Heart left ventricle (tissue), 13 donors: ENCODE measurements around the gene CDC42EP4.

ENCODE experiments used
- POLR2A ChIP-seq, 2 donors: fragments of 450-650 bp; IDR thresholded peaks; one replicate each; pipeline ENCODE4 v1.6.1; 2017; ENCODE audit warnings: antibody characterized with exemption in 2 of 2, mild to moderate bottlenecking in 2 of 2, moderate library complexity in 2 of 2
- TF ChIP-seq, protein P1 (sequence below), 12 donors: fragments of 200-600 bp; sonication (generic) in 4 of 12; IDR thresholded peaks; one replicate each; pipeline versions ENCODE4 v1.5.0 to v1.8.0; 2018 to 2022; ENCODE audit warnings: antibody characterized with exemption in 12 of 12, mild to moderate bottlenecking in 5 of 12
- donor health status: ischemic (EF 13 %, LVEDD 7.1; RV severe dilation, severe dysfunction).
- donor health status: DM: no; HTN: yes; CAD: no.
- donor health status: DM: no; HTN: no; CAD: no.
- donor health status: ischemic (EF 25% LVEDD 6.9; RV normal size, moderate dysfunction).
- donor health status: ischemic (EF 25% LVEDD 5.7; RV mildly dilated, moderate dysfunction).
- donor health status: ischemic (EF 35%, LVEDD 5.7; RV mildly dilated, moderate dysfunction).
- donor health status: nonischemic (EF 11% LVEDD 7.7; RV severe dilation, severe dysfunction).
- donor health status: DM: yes; HTN: yes; CAD: no.
- donor health status: PGD.
- donor health status: ischemic (EF 29% LVEDD 5.4; RV normal size, mild dysfunction).
- donor health status: nonischemic (EF 23%, LVEDD 6.1; RV moderate dilation, normal function).

DNA sequence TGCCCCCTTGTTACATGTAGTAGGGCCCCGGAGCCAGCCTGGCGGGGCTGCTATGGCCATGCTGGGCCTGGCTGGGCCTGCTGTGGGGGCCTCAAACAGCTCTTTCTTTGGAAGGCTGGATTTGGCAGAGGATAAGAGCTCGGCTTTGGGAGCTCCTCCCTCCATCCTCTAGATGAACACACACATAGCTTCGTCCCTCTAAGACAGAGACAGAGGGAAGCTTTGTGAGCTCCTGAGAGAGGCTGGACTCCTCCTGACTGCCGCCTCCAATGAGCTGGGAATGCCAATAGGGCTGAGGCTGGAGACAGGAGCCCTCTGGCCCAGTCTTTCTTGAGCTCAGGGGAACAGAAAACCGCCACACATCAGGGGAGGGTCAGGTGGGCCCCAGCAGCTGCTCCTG, 37.3 kb upstream of the CDC42EP4 start:
- TF ChIP-seq, protein P1, sequence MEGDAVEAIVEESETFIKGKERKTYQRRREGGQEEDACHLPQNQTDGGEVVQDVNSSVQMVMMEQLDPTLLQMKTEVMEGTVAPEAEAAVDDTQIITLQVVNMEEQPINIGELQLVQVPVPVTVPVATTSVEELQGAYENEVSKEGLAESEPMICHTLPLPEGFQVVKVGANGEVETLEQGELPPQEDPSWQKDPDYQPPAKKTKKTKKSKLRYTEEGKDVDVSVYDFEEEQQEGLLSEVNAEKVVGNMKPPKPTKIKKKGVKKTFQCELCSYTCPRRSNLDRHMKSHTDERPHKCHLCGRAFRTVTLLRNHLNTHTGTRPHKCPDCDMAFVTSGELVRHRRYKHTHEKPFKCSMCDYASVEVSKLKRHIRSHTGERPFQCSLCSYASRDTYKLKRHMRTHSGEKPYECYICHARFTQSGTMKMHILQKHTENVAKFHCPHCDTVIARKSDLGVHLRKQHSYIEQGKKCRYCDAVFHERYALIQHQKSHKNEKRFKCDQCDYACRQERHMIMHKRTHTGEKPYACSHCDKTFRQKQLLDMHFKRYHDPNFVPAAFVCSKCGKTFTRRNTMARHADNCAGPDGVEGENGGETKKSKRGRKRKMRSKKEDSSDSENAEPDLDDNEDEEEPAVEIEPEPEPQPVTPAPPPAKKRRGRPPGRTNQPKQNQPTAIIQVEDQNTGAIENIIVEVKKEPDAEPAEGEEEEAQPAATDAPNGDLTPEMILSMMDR (IDR thresholded peaks at IDR 0.05) = no peak
- TF ChIP-seq POLR2A (IDR thresholded peaks at IDR 0.05) = no peak
